Mucosa of rectum (tissue), 2 donors: ENCODE results near the gene MARCHF2.

Experiments used
- H3K27ac ChIP-seq, 2 donors: one replicate each; pipeline ENCODE4 v1.7.0; 2013; ENCODE audit warnings: inconsistent platforms in 2 of 2, low read depth in 2 of 2, low read length in 2 of 2
- H3K27me3 ChIP-seq, 2 donors: one replicate each; pipeline ENCODE4 v1.7.0; 2013; ENCODE audit warnings: low read length in 2 of 2; ENCODE audit not compliant: control insufficient read depth in 2 of 2, insufficient read depth in 2 of 2
- H3K36me3 ChIP-seq, 2 donors: one replicate each; pipeline ENCODE4 v1.7.0; 2013; ENCODE audit warnings: low read length in 2 of 2; ENCODE audit not compliant: control insufficient read depth in 2 of 2, insufficient read depth in 2 of 2
- H3K4me1 ChIP-seq, 2 donors: one replicate each; pipeline ENCODE4 v1.7.0; 2013; ENCODE audit warnings: low read length in 2 of 2, mild to moderate bottlenecking in 1 of 2; ENCODE audit not compliant: control insufficient read depth in 2 of 2, insufficient read depth in 2 of 2
- H3K4me3 ChIP-seq, 2 donors: one replicate each; pipeline ENCODE4 v1.7.0; 2013; ENCODE audit warnings: low read length in 2 of 2
- H3K9ac ChIP-seq, 2 donors: one replicate each; pipeline ENCODE4 v1.7.0; 2013; ENCODE audit warnings: low read length in 2 of 2, low read depth in 1 of 2, mild to moderate bottlenecking in 1 of 2
- H3K9me3 ChIP-seq, 2 donors: one replicate each; pipeline ENCODE4 v1.7.0; 2013; ENCODE audit warnings: low read length in 2 of 2; ENCODE audit not compliant: control insufficient read depth in 2 of 2
- donor health status: healthy.
- donor health status: Normal muscosa, but diverticular disease.

The MARCHF2 gene

GRCh38 chr19:8388612-8388958, 24.5 kb upstream of the MARCHF2 start:
- no peaks in the 10 kb centered on the region for H3K36me3 ChIP-seq
- H3K27me3 ChIP-seq, result no peaks in the 10 kb centered on the region
- H3K4me3 ChIP-seq, result no peak overlapping the region
- no peak overlapping the region for H3K9ac ChIP-seq
- H3K27ac ChIP-seq, result no peak overlapping the region
- peaks cover 14 to 17% of the 10 kb centered on the region in 2 donors for H3K4me1 ChIP-seq
- no peaks in the 10 kb centered on the region for H3K9me3 ChIP-seq

- H3K36me3 ChIP-seq, result no peaks in the 10 kb centered on the region
- H3K9me3 ChIP-seq, result no peaks in the 10 kb centered on the region
- H3K27me3 ChIP-seq, result no peaks in the 10 kb centered on the region
- peak within 1 kb of the TSS; percentile 100 for H3K27ac ChIP-seq
- H3K4me3 ChIP-seq, result peak within 1 kb of the TSS; percentile 91 to 93
- peak within 1 kb of the TSS; percentile 95 to 100 for H3K9ac ChIP-seq
- peaks cover 14 to 17% of the 10 kb centered on the region in 2 donors for H3K4me1 ChIP-seq
Measured at GRCh38 chr19:8389891-8390616, 23.1 kb upstream of the MARCHF2 start, which contains the start of gene RAB11B. Gene RAB11B (plus strand): TSS chr19:8390360. CDS start chr19:8390417, 57 bp downstream.

GRCh38 chr19:8390617-8390981, 22.5 kb upstream of the MARCHF2 start:
- H3K9me3 ChIP-seq, result no peaks in the 10 kb centered on the region
- peak overlapping the region; percentile 95 to 100 for H3K9ac ChIP-seq
- H3K4me1 ChIP-seq, result peaks cover 14 to 17% of the 10 kb centered on the region in 2 donors
- H3K27ac ChIP-seq, result peak overlapping the region; percentile 100
- peak overlapping the region; percentile 91 to 93 for H3K4me3 ChIP-seq
- H3K27me3 ChIP-seq, result no peaks in the 10 kb centered on the region
- H3K36me3 ChIP-seq, result no peaks in the 10 kb centered on the region

- peaks cover 14 to 17% of the 10 kb centered on the region in 2 donors for H3K4me1 ChIP-seq
Measured at GRCh38 chr19:8391198-8392016, 21.7 kb upstream of the MARCHF2 start.

GRCh38 chr19:8392017-8392591, 21.0 kb upstream of the MARCHF2 start:
- Histone ChIP-seq H3K27ac (peak overlapping the region in 1 of 2 donors; percentile 58), H3K4me3 (peak overlapping the region in 1 of 2 donors; percentile 33), H3K4me1 (peaks cover 14 to 17% of the 10 kb centered on the region in 2 donors), H3K27me3 (no peaks in the 10 kb centered on the region), H3K9me3 (no peaks in the 10 kb centered on the region), H3K36me3 (no peaks in the 10 kb centered on the region), H3K9ac (no peak overlapping the region)

More at GRCh38 chr19:8391198-8392016, 21.7 kb upstream of the MARCHF2 start:
- H3K9ac ChIP-seq, result peak overlapping the region; percentile 32 to 35
- H3K36me3 ChIP-seq, result no peaks in the 10 kb centered on the region
- peak overlapping the region; percentile 37 to 59 for H3K4me3 ChIP-seq
- no peaks in the 10 kb centered on the region for H3K27me3 ChIP-seq
- H3K9me3 ChIP-seq, result no peaks in the 10 kb centered on the region
- peak overlapping the region in 1 of 2 donors; percentile 58 for H3K27ac ChIP-seq

GRCh38 chr19:8393192-8393870, 19.8 kb upstream of the MARCHF2 start:
- Histone ChIP-seq H3K36me3 (no peaks in the 10 kb centered on the region), H3K27me3 (no peaks in the 10 kb centered on the region), H3K4me3 (no peak overlapping the region), H3K27ac (no peak overlapping the region), H3K9ac (no peak overlapping the region), H3K9me3 (no peaks in the 10 kb centered on the region), H3K4me1 (peaks cover 14 to 17% of the 10 kb centered on the region in 2 donors)

GRCh38 chr19:8393871-8394250, 19.2 kb upstream of the MARCHF2 start:
- Histone ChIP-seq H3K9me3 (no peaks in the 10 kb centered on the region), H3K27me3 (no peaks in the 10 kb centered on the region), H3K4me1 (peaks cover 14 to 17% of the 10 kb centered on the region in 2 donors), H3K4me3 (no peak overlapping the region), H3K9ac (no peak overlapping the region), H3K27ac (no peak overlapping the region), H3K36me3 (peaks cover 0 to 2% of the 10 kb centered on the region in 2 donors)

- peaks cover 7 to 12% of the 10 kb centered on the region in 2 donors for H3K36me3 ChIP-seq
- H3K4me1 ChIP-seq, result peaks cover 10 to 17% of the 10 kb centered on the region in 2 donors
- no peak overlapping the region for H3K4me3 ChIP-seq
- no peak overlapping the region for H3K9ac ChIP-seq
- no peaks in the 10 kb centered on the region for H3K9me3 ChIP-seq
- no peaks in the 10 kb centered on the region for H3K27me3 ChIP-seq
- H3K27ac ChIP-seq, result no peak overlapping the region
Measured at GRCh38 chr19:8395621-8396082, 17.5 kb upstream of the MARCHF2 start.

GRCh38 chr19:8396185-8396562, 16.9 kb upstream of the MARCHF2 start:
- Histone ChIP-seq H3K9ac (no peak overlapping the region), H3K36me3 (peaks cover 7 to 12% of the 10 kb centered on the region in 2 donors), H3K4me1 (peaks cover 6 to 14% of the 10 kb centered on the region in 2 donors)

More at GRCh38 chr19:8396185-8396562, 16.9 kb upstream of the MARCHF2 start:
- no peaks in the 10 kb centered on the region for H3K9me3 ChIP-seq
- H3K27me3 ChIP-seq, result no peaks in the 10 kb centered on the region
- H3K27ac ChIP-seq, result no peak overlapping the region
- H3K4me3 ChIP-seq, result no peak overlapping the region
